Sigmoid colon (tissue), 4 donors: Measurements from ENCODE around the gene PPM1G.

Experiments used
- CTCF ChIP-seq, 4 experiments: fragments of 450-650 bp in 3 of 4; fragments of 200-600 bp in 1 of 4; IDR thresholded peaks; one replicate each; pipeline ENCODE4 v1.5.1; 2016 to 2019; ENCODE audit warnings: antibody characterized with exemption in 4 of 4, mild to moderate bottlenecking in 3 of 4, moderate library complexity in 2 of 4
- POLR2AphosphoS5 ChIP-seq, 4 donors: sonication (generic); formaldehyde crosslinking; IDR thresholded peaks; one replicate each; pipeline ENCODE4 v1.6.1; 2017; ENCODE audit warnings: antibody characterized with exemption in 4 of 4

GRCh38 chr2:27336173-27336572 is 73.2 kb downstream of the PPM1G start:
- TF ChIP-seq CTCF (IDR thresholded peaks at IDR 0.05), result no peak
- TF ChIP-seq POLR2AphosphoS5 (IDR thresholded peaks at IDR 0.05), result no peak
